SK-N-SH (cell line): Measurements from ENCODE around the gene FRY. TPM values are rescaled to one million over a fixed set of nuclear protein-coding genes. Genes with fewer than 3 reads are reported as not detected.

ENCODE experiments used
- CTCF ChIA-PET: fragments of 300-600, 350-600 bp; formaldehyde crosslinking; extraction: SDS; loops from one replicate; lab custom pipeline; 2021; lab: Yijun Ruan, JAX
- POLR2A ChIA-PET: fragments of 350-600 bp; sonication (Branson Sonifier 250); formaldehyde crosslinking; extraction: SDS; loops from one replicate; lab custom pipeline; 2020; ENCODE audit warnings: antibody characterized with exemption, inconsistent platforms; lab: Yijun Ruan, JAX
- DNase-seq: peaks from one replicate; pipeline ENCODE4 v3.0.0; 2012
- H2AFZ ChIP-seq: fragments of 200-600 bp; sonication (generic); 2 replicates; pipeline ENCODE4 v1.8.1; 2016; ENCODE audit warnings: antibody characterized with exemption, mild to moderate bottlenecking, low read depth
- H3F3A ChIP-seq: fragments of 200-600 bp; sonication (generic); replicated peaks from 2 replicates; pipeline ENCODE3; 2016; ENCODE audit warnings: antibody characterized with exemption, mild to moderate bottlenecking; ENCODE audit not compliant: insufficient read depth
- H3K27ac ChIP-seq, 2 experiments: fragments of 200-500 bp in 1 of 2; fragments of 200-600 bp in 1 of 2; sonication (Bioruptor generic) in 1 of 2; sonication (generic), shearing (Covaris generic) in 1 of 2; 2 replicates each; pipeline versions ENCODE4 v1.5.1 to v1.6.1; 2014 to 2016; ENCODE audit warnings: low read depth in 2 of 2, inconsistent platforms in 1 of 2, low read length in 1 of 2, mild to moderate bottlenecking in 1 of 2, mixed read lengths in 1 of 2
- H3K27me3 ChIP-seq: fragments of 200-600 bp; sonication (generic), shearing (Covaris generic); 2 replicates; pipeline ENCODE4 v1.6.1; 2016; ENCODE audit warnings: mixed run types; ENCODE audit not compliant: insufficient read depth
- H3K36me3 ChIP-seq, 2 experiments: fragments of 200-500 bp in 1 of 2; fragments of 200-600 bp in 1 of 2; sonication (Bioruptor generic) in 1 of 2; sonication (generic) in 1 of 2; replicated peaks in 1 of 2; 2 replicates each; pipeline versions ENCODE3 to v1.5.1; 2014 to 2016; ENCODE audit warnings: low read length in 1 of 2, mild to moderate bottlenecking in 1 of 2; ENCODE audit not compliant: insufficient read depth in 2 of 2, control insufficient read depth in 1 of 2
- H3K4me1 ChIP-seq, 2 experiments: fragments of 200-500 bp in 1 of 2; fragments of 200-600 bp in 1 of 2; sonication (Bioruptor generic) in 1 of 2; sonication (generic), shearing (Covaris generic) in 1 of 2; 2 replicates each; pipeline versions ENCODE4 v1.5.1 to v1.6.1; 2014 to 2016; ENCODE audit warnings: low read depth in 1 of 2, low read length in 1 of 2, mixed run types in 1 of 2; ENCODE audit not compliant: insufficient read depth in 2 of 2, control insufficient read depth in 1 of 2
- H3K4me2 ChIP-seq: fragments of 200-600 bp; sonication (generic), shearing (Covaris generic); 2 replicates; pipeline ENCODE4 v1.6.1; 2017; ENCODE audit warnings: mixed run types
- H3K4me3 ChIP-seq, 2 experiments: fragments of 200-500 bp in 1 of 2; fragments of 200-600 bp in 1 of 2; sonication (Bioruptor generic) in 1 of 2; sonication (generic), shearing (Covaris generic) in 1 of 2; 2 replicates each; pipeline versions ENCODE4 v1.5.1 to v1.8.1; 2014 to 2016; ENCODE audit warnings: low read depth in 2 of 2, inconsistent platforms in 1 of 2, low read length in 1 of 2, mild to moderate bottlenecking in 1 of 2, mixed read lengths in 1 of 2, moderate library complexity in 1 of 2
- H3K79me2 ChIP-seq: fragments of 200-600 bp; sonication (generic); 2 replicates; pipeline ENCODE4 v1.8.1; 2017; ENCODE audit warnings: mild to moderate bottlenecking; ENCODE audit not compliant: insufficient read depth
- H3K9ac ChIP-seq: fragments of 200-600 bp; sonication (generic); 2 replicates; pipeline ENCODE4 v1.6.1; 2017; ENCODE audit warnings: mixed run types
- H3K9me2 ChIP-seq: fragments of 200-600 bp; sonication (generic); 2 replicates; pipeline ENCODE4 v1.6.1; 2017; ENCODE audit warnings: mixed run types
- H3K9me3 ChIP-seq: fragments of 200-600 bp; sonication (generic); 2 replicates; pipeline ENCODE4 v1.6.1; 2017; ENCODE audit warnings: mixed run types, mild to moderate bottlenecking, moderate library complexity
- H4K20me1 ChIP-seq: fragments of 200-600 bp; sonication (generic); 2 replicates; pipeline ENCODE4 v1.6.1; 2017; ENCODE audit warnings: mild to moderate bottlenecking, mixed run types; ENCODE audit not compliant: insufficient read depth
- CHD2 ChIP-seq: fragments of 150-350 bp; IDR thresholded peaks from 2 replicates; pipeline ENCODE4 v1.6.1; 2018; ENCODE audit warnings: low read length; ENCODE audit not compliant: partially characterized antibody
- ELF1 ChIP-seq: IDR thresholded peaks from 2 replicates; pipeline ENCODE4 v1.4.0; 2012
- EP300 ChIP-seq, 2 experiments: IDR thresholded peaks; 2 replicates each; pipeline versions ENCODE4 v1.4.0 to v1.6.1; 2012; ENCODE audit warnings: borderline replicate concordance in 1 of 2, low read depth in 1 of 2, low read length in 1 of 2
- FOSL2 ChIP-seq: IDR thresholded peaks from 2 replicates; pipeline ENCODE4 v1.4.0; 2012; ENCODE audit warnings: low read depth, mild to moderate bottlenecking, moderate library complexity, borderline replicate concordance
- FOXJ3 ChIP-seq: sonication (generic); formaldehyde crosslinking; IDR thresholded peaks from 2 replicates; pipeline ENCODE4 v1.5.1; 2020; ENCODE audit warnings: mild to moderate bottlenecking, missing genetic modification reagents
- GATA2 ChIP-seq: sonication (generic); formaldehyde crosslinking; IDR thresholded peaks from 2 replicates; pipeline ENCODE4 v1.5.0; 2020; ENCODE audit warnings: mild to moderate bottlenecking, missing genetic modification reagents
- MEF2A ChIP-seq: IDR thresholded peaks from 2 replicates; pipeline ENCODE4 v1.4.0; 2012; ENCODE audit warnings: low read depth, borderline replicate concordance
- NRF1 ChIP-seq: IDR thresholded peaks from 2 replicates; pipeline ENCODE4 v1.6.1; 2012; ENCODE audit warnings: low read depth, mild to moderate bottlenecking, low read length
- RAD21 ChIP-seq: IDR thresholded peaks from 2 replicates; pipeline ENCODE4 v1.6.1; 2012; ENCODE audit warnings: mild to moderate bottlenecking, low read length
- RCOR1 ChIP-seq: fragments of 150-350 bp; IDR thresholded peaks from 2 replicates; pipeline ENCODE4 v1.6.1; 2017; ENCODE audit warnings: antibody characterized with exemption, low read length
- RFX5 ChIP-seq: IDR thresholded peaks from 2 replicates; pipeline ENCODE4 v1.6.1; 2012; ENCODE audit warnings: mild to moderate bottlenecking, improper control_type of control experiment, low read length
- SMC3 ChIP-seq: IDR thresholded peaks from 2 replicates; pipeline ENCODE4 v1.6.1; 2012; ENCODE audit warnings: low read depth, low read length, improper control_type of control experiment
- TAF1 ChIP-seq: IDR thresholded peaks from 2 replicates; pipeline ENCODE4 v1.6.1; 2012; ENCODE audit warnings: low read depth, mild to moderate bottlenecking, low read length, moderate library complexity, borderline replicate concordance
- TCF12 ChIP-seq: IDR thresholded peaks from 2 replicates; pipeline ENCODE4 v1.4.0; 2012
- TEAD4 ChIP-seq: IDR thresholded peaks from 2 replicates; pipeline ENCODE4 v1.4.0; 2012; ENCODE audit warnings: mild to moderate bottlenecking, borderline replicate concordance; ENCODE audit not compliant: insufficient read depth
- USF1 ChIP-seq: IDR thresholded peaks from 2 replicates; pipeline ENCODE4 v1.4.0; 2012; ENCODE audit warnings: low read depth, borderline replicate concordance
- USF2 ChIP-seq: fragments of 150-350 bp; IDR thresholded peaks from 2 replicates; pipeline ENCODE4 v1.6.1; 2017; ENCODE audit warnings: antibody characterized with exemption, low read length, low read depth, borderline replicate concordance
- WGBS: methylation state at CpG from one replicate; pipeline ENCODE4 v1.1.6; 2017; ENCODE audit warnings: low lambda C conversion rate; 5-methylcytosine and 5-hydroxymethylcytosine counted together
- polyA plus RNA-seq, 3 experiments: library from polyadenylated mRNA; depleted of rRNA; stranded (reverse); fragments of >200 nt; gene quantifications; 2 replicates each; pipeline ENCODE4 v1.2.3, GENCODE V29; 2012
- TF ChIP-seq, protein P1 (sequence below): IDR thresholded peaks from 2 replicates; pipeline ENCODE4 v1.6.1; 2012; ENCODE audit warnings: mild to moderate bottlenecking, low read depth, low read length, moderate library complexity
- TF ChIP-seq, protein P2 (sequence below): IDR thresholded peaks from 2 replicates; pipeline ENCODE4 v1.4.0; 2012; ENCODE audit warnings: low read depth
- TF ChIP-seq, protein P3 (sequence below): fragments of 200-600 bp; sonication (generic); IDR thresholded peaks from 2 replicates; pipeline ENCODE4 v1.6.1; 2017; ENCODE audit warnings: antibody characterized with exemption, mild to moderate bottlenecking, moderate library complexity
- TF ChIP-seq, protein P4 (sequence below): IDR thresholded peaks from 2 replicates; pipeline ENCODE4; 2012

FRY gene
- polyA plus RNA-seq, 1 of the 3 experiments (the other 2 are of a cell fraction) = 1.4 TPM

- H3K9ac ChIP-seq = no peak overlapping the region
- H3K4me2 ChIP-seq = no peak overlapping the region
- no peak overlapping the region for H3K27ac ChIP-seq
- TF ChIP-seq SMC3 = no peak
- no peak for TF ChIP-seq MEF2A
- no peaks in the 10 kb centered on the region for H3K9me2 ChIP-seq
- H3K4me3 ChIP-seq = no peak overlapping the region
- no peaks in the 10 kb centered on the region for H3F3A ChIP-seq
- CTCF ChIA-PET = interaction anchor here (1.0 to 1.6 kb wide), 3 partner anchors 13 to 88 kb away, joined by 3 read pairs; no protein-coding TSS in a partner anchor
- no peaks in the 10 kb centered on the region for H3K27me3 ChIP-seq
- 62% methylated on average over 1 of the region's 1 CpG for WGBS
- H3K9me3 ChIP-seq = no peaks in the 10 kb centered on the region
- H3K36me3 ChIP-seq = no peaks in the 10 kb centered on the region
- DNase-seq = no peak
- no peaks in the 10 kb centered on the region for H3K79me2 ChIP-seq
- POLR2A ChIA-PET = no interaction called here
- H2AFZ ChIP-seq = no peak overlapping the region
- H3K4me1 ChIP-seq = no peaks in the 10 kb centered on the region
- H4K20me1 ChIP-seq = no peaks in the 10 kb centered on the region
Observed at GRCh38 chr13:31997641-31998040, 33.9 kb upstream of the FRY start.

DNA sequence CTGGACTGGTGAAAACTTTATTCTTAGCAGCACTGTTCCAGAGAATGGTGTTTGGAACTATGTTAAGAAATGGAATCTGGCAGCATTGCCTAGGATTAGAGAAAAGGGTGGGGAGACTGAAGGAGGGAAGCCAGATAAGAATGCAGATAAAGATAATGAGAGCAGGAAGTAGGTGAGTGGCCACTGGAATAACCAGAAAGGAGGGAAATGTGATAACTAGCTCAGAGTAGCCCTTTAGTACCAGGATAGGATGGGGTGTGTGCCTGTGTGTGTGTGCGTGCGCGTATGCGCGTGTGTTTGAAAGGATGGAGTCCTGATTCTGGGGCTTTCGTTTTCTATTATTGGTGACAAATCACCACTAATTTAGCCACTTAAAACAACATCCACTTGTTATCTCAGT is 33.4 kb upstream of the FRY start:
- Histone ChIP-seq H2AFZ (no peak overlapping the region), H3K9me2 (no peaks in the 10 kb centered on the region), H3K27me3 (no peaks in the 10 kb centered on the region), H3K9ac (no peak overlapping the region), H3K27ac (no peak overlapping the region), H3K79me2 (no peaks in the 10 kb centered on the region), H3K4me3 (no peak overlapping the region), H3K9me3 (no peaks in the 10 kb centered on the region), H4K20me1 (no peaks in the 10 kb centered on the region), H3K4me2 (no peak overlapping the region), H3K36me3 (no peaks in the 10 kb centered on the region), H3K4me1 (no peaks in the 10 kb centered on the region), H3F3A (no peaks in the 10 kb centered on the region)
- no peak for DNase-seq
- 96% methylated on average over 6 of the region's 6 CpGs for WGBS
- CTCF ChIA-PET = interaction anchor here (1.0 to 1.6 kb wide), 4 partner anchors 13 to 88 kb away, joined by 3 read pairs; no protein-coding TSS in a partner anchor
- POLR2A ChIA-PET = no interaction called here
- no peak for TF ChIP-seq TEAD4
- no peak for TF ChIP-seq FOSL2
- TF ChIP-seq TAF1 = no peak
- TF ChIP-seq NRF1 = no peak
- TF ChIP-seq USF2 = no peak
- TF ChIP-seq, protein P1, sequence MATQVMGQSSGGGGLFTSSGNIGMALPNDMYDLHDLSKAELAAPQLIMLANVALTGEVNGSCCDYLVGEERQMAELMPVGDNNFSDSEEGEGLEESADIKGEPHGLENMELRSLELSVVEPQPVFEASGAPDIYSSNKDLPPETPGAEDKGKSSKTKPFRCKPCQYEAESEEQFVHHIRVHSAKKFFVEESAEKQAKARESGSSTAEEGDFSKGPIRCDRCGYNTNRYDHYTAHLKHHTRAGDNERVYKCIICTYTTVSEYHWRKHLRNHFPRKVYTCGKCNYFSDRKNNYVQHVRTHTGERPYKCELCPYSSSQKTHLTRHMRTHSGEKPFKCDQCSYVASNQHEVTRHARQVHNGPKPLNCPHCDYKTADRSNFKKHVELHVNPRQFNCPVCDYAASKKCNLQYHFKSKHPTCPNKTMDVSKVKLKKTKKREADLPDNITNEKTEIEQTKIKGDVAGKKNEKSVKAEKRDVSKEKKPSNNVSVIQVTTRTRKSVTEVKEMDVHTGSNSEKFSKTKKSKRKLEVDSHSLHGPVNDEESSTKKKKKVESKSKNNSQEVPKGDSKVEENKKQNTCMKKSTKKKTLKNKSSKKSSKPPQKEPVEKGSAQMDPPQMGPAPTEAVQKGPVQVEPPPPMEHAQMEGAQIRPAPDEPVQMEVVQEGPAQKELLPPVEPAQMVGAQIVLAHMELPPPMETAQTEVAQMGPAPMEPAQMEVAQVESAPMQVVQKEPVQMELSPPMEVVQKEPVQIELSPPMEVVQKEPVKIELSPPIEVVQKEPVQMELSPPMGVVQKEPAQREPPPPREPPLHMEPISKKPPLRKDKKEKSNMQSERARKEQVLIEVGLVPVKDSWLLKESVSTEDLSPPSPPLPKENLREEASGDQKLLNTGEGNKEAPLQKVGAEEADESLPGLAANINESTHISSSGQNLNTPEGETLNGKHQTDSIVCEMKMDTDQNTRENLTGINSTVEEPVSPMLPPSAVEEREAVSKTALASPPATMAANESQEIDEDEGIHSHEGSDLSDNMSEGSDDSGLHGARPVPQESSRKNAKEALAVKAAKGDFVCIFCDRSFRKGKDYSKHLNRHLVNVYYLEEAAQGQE = no peak
- no peak for TF ChIP-seq FOXJ3 (CRISPR knock-in tag)
- TF ChIP-seq, protein P2, sequence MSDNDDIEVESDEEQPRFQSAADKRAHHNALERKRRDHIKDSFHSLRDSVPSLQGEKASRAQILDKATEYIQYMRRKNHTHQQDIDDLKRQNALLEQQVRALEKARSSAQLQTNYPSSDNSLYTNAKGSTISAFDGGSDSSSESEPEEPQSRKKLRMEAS = no peak
- no peak for TF ChIP-seq EP300 (IDR thresholded peaks at IDR 0.05; ENCODE audit: borderline replicate concordance in 1 of 2, low read depth in 1 of 2, low read length in 1 of 2)
- no peak for TF ChIP-seq USF1
- no peak for TF ChIP-seq GATA2 (CRISPR knock-in tag)
- TF ChIP-seq CHD2 = no peak
- TF ChIP-seq RCOR1 = no peak
- no peak for TF ChIP-seq TCF12
- no peak for TF ChIP-seq ELF1
- no peak for TF ChIP-seq RAD21
- TF ChIP-seq, protein P3, sequence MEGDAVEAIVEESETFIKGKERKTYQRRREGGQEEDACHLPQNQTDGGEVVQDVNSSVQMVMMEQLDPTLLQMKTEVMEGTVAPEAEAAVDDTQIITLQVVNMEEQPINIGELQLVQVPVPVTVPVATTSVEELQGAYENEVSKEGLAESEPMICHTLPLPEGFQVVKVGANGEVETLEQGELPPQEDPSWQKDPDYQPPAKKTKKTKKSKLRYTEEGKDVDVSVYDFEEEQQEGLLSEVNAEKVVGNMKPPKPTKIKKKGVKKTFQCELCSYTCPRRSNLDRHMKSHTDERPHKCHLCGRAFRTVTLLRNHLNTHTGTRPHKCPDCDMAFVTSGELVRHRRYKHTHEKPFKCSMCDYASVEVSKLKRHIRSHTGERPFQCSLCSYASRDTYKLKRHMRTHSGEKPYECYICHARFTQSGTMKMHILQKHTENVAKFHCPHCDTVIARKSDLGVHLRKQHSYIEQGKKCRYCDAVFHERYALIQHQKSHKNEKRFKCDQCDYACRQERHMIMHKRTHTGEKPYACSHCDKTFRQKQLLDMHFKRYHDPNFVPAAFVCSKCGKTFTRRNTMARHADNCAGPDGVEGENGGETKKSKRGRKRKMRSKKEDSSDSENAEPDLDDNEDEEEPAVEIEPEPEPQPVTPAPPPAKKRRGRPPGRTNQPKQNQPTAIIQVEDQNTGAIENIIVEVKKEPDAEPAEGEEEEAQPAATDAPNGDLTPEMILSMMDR = no peak
- TF ChIP-seq RFX5 = no peak
- TF ChIP-seq, protein P4, sequence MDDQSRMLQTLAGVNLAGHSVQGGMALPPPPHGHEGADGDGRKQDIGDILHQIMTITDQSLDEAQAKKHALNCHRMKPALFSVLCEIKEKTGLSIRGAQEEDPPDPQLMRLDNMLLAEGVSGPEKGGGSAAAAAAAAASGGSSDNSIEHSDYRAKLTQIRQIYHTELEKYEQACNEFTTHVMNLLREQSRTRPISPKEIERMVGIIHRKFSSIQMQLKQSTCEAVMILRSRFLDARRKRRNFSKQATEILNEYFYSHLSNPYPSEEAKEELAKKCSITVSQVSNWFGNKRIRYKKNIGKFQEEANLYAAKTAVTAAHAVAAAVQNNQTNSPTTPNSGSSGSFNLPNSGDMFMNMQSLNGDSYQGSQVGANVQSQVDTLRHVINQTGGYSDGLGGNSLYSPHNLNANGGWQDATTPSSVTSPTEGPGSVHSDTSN = no peak
